Ectodermal cell (in vitro differentiated cells): ENCODE data around the gene CRIP1.

Source experiments
- H3K27ac ChIP-seq: 2 replicates; pipeline ENCODE4 v1.7.0; 2013; ENCODE audit warnings: mild to moderate bottlenecking, low read depth, low read length; ENCODE audit not compliant: insufficient read depth, poor library complexity, severe bottlenecking
- H3K27me3 ChIP-seq: 2 replicates; pipeline ENCODE4 v1.7.0; 2013; ENCODE audit warnings: mild to moderate bottlenecking, low read length; ENCODE audit not compliant: insufficient read depth, control insufficient read depth, poor library complexity, severe bottlenecking
- H3K36me3 ChIP-seq: one replicate; pipeline ENCODE4 v1.7.0; 2013; ENCODE audit warnings: low read length; ENCODE audit not compliant: control insufficient read depth, insufficient read depth
- H3K4me1 ChIP-seq: one replicate; pipeline ENCODE4 v1.7.0; 2013; ENCODE audit warnings: low read length; ENCODE audit not compliant: control insufficient read depth, insufficient read depth
- H3K4me3 ChIP-seq: 2 replicates; pipeline ENCODE4 v1.7.0; 2013; ENCODE audit warnings: low read depth, low read length, control low read depth; ENCODE audit not compliant: insufficient read depth
- H3K9me3 ChIP-seq: 2 replicates; pipeline ENCODE4 v1.7.0; 2013; ENCODE audit warnings: mild to moderate bottlenecking, low read length, moderate library complexity; ENCODE audit not compliant: control insufficient read depth
- WGBS, 2 experiments: methylation state at CpG; one replicate each; pipeline ENCODE4 v1.1.7; 2013; ENCODE audit warnings: missing lambda C conversion rate in 2 of 2; 5-methylcytosine and 5-hydroxymethylcytosine counted together

CRIP1 gene

DNA sequence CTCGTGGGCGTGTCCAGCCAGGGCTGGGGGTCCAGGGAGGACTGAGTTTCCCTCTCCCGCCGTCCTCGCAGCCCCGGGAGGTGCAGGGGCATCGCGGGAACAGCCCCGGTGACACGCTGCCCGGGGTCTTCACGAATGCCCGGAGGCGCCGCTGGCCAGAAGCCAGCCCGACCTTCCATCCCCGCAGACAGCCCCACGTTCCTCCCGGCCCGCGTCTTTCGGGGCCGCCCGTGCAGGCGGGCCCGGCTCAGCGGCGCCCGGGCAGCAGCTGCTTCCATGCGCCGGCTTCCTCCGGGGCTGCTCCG lies 3.5 kb downstream of the CRIP1 start:
- Histone ChIP-seq H3K27me3 (peaks cover 28% of the 10 kb centered on the region), H3K9me3 (no peaks in the 10 kb centered on the region), H3K27ac (peak overlapping the region; percentile 92), H3K4me3 (peak overlapping the region; percentile 62), H3K4me1 (peaks cover 42% of the 10 kb centered on the region), H3K36me3 (no peaks in the 10 kb centered on the region)
- WGBS, 2 experiments, result 1 to 2% methylated on average over 33 of the region's 33 CpGs

DNA sequence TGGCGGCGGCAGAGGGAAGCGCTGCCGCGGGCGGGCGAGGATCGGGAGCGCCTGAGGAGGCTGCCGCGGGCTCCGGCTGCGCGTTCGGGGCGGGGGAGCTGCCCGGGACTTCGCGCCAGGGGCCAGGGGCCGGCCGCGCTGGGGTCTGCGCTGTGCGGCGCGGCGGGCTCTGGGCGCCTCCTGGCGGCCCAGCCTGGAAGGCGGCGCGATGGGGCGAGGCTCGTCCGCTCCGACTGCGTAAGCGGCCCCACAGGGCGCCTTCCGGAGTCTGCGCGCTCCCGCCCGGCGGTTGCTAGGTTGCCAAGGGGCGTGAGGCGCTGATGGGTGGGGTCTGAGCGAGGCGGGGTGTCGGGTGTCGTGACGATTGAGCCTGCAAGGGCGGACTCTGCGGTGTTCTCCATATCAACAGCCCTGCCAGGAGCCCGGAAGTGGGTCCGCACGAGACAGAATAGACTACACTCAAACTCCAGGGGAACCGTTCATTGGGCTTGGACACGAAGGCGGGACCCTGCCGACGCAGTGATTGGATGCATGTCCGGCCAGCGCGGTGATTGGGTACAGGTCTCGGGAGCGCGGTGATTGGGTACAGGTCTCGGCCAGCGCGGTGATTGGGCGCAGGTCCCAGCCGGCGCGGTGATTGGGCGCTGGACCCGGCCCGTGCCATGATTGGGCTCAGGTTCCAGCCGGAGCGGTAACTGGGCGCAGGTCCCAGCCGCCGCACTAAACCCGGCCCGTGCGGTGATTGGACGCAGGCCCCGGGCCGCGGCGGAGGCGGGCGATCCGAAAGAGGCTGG lies 4.1 kb downstream of the CRIP1 start, which contains the start of gene TEDC1:
Gene TEDC1, plus strand, starts transcription at position 675 of the 794 bp plus-strand sequence. CDS start 130 bp downstream, outside the sequence.
- 1 to 2% methylated on average over 94 of the region's 94 CpGs for WGBS, 2 experiments
- Histone ChIP-seq H3K4me1 (peaks cover 38% of the 10 kb centered on the region), H3K36me3 (no peaks in the 10 kb centered on the region), H3K27me3 (peaks cover 23% of the 10 kb centered on the region), H3K9me3 (no peaks in the 10 kb centered on the region), H3K4me3 (peak within 1 kb of the TSS; percentile 62), H3K27ac (peak within 1 kb of the TSS; percentile 92)

DNA sequence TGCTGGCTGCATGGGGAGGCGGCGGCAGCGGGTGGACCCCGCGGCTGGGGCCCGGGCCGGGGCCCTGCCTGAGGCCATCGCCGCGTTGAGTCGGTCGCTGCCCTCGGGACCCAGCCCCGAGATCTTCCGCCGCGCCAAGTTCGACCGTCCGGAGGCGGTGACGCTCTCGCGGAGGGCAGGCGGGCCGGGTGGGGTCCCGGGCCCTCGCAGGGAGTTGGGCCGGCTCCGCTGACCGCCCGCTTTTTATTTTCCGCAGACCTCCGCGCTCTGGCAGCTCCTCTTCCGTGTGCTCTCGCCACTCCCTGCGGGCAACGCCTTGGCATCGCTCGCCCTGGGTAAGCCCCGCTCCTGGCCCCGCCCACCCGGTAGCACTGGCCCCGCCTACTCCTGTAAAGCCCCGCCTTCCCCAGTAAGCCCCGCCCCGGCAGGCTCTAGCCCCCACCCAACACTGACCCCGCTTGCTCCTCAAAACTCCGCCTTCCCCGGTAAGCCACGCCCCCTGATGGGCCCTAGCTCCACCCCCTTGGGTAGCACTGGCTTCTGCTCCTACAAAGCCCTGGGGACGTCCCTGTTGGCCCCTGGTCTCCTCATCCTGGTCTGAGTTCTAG lies 4.8 kb downstream of the CRIP1 start:
- Histone ChIP-seq H3K36me3 (no peaks in the 10 kb centered on the region), H3K4me1 (peaks cover 31% of the 10 kb centered on the region), H3K27ac (peak overlapping the region; percentile 76), H3K27me3 (peaks cover 16% of the 10 kb centered on the region), H3K4me3 (peak overlapping the region; percentile 62), H3K9me3 (no peaks in the 10 kb centered on the region)
- WGBS, 2 experiments, result 5% methylated on average over 53 of the region's 53 CpGs

DNA sequence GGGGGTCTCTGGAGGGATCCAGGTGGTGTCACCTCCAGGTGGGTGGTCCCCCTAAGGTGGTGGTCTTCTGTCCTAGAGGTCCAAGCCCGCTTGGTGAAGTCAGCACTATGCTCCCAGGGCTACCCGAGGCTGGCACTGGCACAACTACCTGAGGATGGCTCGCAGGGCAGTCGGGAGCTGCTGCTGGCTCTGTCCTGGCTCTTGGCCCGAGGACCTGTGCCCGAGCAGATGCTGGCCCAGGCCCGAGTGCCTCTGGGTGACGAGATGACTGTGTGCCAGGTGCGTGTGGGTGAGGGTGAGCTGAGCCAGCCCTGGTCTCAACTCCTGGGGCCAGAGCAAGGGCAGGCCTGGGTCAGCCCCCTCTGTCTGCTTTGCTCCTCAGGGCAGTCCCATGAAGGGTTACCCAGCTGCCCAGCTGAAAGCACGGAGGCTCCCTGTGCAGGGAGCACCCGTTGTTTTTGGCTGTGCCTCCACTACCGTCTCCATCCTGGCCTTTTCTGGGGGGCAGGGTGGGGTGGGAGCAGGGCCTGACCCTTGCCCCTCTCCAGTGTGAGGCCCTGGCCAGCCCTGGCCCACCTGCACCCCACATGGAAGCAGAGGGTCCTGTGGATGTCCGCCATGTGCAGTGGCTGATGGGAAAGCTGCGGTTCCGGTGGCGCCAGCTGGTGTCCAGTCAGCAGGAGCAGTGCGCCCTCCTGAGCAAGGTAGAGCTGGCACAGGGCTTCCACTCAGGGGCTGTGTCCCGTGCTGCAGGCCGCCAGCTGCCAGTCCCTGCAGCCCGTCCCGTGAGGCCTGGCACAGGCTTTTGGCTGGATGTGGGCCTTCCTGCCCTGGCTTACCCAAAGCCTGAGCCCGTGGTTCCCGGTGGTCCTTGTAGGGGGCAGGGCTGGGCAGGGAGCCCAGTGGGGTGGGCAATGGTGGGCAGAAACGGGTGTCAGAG lies 5.6 kb downstream of the CRIP1 start:
- Histone ChIP-seq H3K4me1 (peaks cover 23% of the 10 kb centered on the region), H3K9me3 (no peaks in the 10 kb centered on the region), H3K36me3 (no peaks in the 10 kb centered on the region), H3K27me3 (peaks cover 8% of the 10 kb centered on the region), H3K27ac (no peak overlapping the region), H3K4me3 (peak overlapping the region; percentile 62)
- WGBS, 2 experiments, result 95% methylated on average over 24 of the region's 24 CpGs

DNA sequence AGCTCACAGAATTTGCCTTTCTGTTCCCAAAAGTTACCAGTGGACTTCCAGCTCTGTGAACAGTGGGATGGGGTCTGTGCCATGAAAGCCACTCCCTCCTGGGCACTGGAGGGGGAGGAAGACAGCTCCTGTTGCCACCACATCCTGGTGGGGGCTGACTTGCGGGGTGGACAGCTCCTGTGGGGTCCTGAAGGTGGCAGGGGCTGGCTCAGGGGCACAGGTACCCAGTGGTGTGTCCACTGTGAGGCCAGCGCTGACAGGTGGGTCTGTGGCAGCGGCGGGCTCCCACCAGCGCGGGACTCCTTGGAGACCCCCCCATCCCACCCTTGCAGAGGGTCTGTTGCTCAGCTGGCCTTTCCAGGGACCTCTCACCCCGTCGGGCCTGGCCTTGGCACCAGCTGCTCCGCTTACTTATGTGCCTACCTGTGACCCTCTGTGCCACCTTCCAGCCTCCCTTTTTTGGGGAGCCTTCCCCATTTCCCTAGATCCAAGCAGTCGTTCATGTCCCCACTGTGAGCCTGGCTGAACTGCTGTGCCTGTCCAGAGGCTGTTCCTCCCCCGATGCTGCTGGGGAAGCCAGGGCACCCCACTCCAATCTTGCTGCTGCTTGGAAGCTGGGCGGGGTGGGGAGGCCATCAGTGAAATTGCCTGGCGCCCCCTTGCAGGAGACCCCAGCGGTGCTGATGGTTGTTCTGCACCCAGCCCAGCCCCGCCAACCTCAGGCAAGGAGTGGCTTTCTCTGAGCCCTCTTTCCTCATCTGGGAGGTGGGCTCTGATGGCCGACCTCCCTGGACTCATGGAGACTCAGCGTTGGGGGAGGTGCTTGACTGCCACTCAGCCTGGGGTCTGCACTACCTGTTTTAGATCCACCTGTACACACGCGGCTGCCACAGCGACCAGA lies 6.5 kb downstream of the CRIP1 start:
- Histone ChIP-seq H3K27me3 (no peaks in the 10 kb centered on the region), H3K36me3 (no peaks in the 10 kb centered on the region), H3K9me3 (no peaks in the 10 kb centered on the region), H3K4me1 (peaks cover 15% of the 10 kb centered on the region), H3K4me3 (no peak overlapping the region), H3K27ac (no peak overlapping the region)
- WGBS, 2 experiments, result 91 to 92% methylated on average over 20 of the region's 20 CpGs

DNA sequence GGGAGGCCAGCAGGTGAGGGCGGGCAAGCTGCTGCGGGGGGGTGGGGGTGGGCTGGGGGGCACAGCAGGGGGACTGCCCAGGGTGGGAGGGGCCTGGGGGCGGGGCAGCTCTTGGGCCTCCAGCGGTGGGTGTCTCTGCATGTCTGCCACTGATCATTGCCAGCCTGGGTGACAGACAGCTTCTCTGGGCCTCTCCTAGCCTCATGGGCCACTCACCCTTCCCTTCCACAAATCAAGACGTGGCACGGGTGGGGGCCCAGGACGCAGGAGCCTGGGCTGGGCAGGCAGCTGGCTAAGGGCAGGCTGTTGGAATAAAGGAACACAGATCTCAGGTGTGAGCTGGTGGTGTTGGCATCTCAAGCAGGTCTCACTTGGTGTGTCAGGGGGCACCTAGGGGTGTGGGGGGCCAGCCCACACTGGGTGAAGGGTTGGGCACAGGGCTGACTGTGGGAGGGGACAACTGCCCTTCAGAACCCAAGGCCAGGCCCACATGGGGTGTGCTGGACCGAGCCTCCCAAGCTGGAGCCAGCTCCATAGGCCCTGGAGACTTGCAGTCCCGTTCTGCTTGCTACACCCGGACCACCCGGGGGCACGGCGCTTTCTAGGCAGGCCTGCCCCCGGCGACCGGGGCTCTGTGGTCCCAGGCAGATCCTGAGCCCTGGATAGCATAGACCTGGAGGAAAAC lies 7.4 kb downstream of the CRIP1 start:
- WGBS, 2 experiments, result 91 to 95% methylated on average over 14 to 16 of the region's 16 CpGs
- no peaks in the 10 kb centered on the region for H3K9me3 ChIP-seq
- H3K27ac ChIP-seq, result no peak overlapping the region

DNA sequence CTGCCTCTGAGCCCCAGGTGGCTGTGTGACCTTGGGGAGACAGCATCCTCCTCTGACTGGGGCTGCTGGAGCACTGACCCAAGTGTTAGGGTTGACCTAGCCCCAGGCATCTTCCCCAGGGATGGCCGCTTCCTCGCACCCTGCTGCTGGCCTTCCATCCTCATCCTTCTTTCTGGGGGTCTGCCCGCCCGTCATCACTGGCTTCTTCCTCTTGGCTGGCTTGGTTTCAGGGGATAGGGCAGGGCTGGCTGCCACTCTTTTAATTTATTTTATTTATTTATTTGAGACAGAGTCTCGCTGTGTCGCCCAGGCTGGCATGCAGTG lies 7.9 kb downstream of the CRIP1 start:
- Histone ChIP-seq H3K27ac (no peak overlapping the region), H3K9me3 (no peaks in the 10 kb centered on the region), H3K27me3 (no peaks in the 10 kb centered on the region), H3K4me1 (peaks cover 12% of the 10 kb centered on the region), H3K36me3 (no peaks in the 10 kb centered on the region), H3K4me3 (no peak overlapping the region)
- 92 to 96% methylated on average over 6 of the region's 6 CpGs for WGBS, 2 experiments

More for the DNA sequence above, 7.4 kb downstream of the CRIP1 start:
- no peaks in the 10 kb centered on the region for H3K36me3 ChIP-seq
- peaks cover 12% of the 10 kb centered on the region for H3K4me1 ChIP-seq
- H3K27me3 ChIP-seq, result no peaks in the 10 kb centered on the region
- no peak overlapping the region for H3K4me3 ChIP-seq

DNA sequence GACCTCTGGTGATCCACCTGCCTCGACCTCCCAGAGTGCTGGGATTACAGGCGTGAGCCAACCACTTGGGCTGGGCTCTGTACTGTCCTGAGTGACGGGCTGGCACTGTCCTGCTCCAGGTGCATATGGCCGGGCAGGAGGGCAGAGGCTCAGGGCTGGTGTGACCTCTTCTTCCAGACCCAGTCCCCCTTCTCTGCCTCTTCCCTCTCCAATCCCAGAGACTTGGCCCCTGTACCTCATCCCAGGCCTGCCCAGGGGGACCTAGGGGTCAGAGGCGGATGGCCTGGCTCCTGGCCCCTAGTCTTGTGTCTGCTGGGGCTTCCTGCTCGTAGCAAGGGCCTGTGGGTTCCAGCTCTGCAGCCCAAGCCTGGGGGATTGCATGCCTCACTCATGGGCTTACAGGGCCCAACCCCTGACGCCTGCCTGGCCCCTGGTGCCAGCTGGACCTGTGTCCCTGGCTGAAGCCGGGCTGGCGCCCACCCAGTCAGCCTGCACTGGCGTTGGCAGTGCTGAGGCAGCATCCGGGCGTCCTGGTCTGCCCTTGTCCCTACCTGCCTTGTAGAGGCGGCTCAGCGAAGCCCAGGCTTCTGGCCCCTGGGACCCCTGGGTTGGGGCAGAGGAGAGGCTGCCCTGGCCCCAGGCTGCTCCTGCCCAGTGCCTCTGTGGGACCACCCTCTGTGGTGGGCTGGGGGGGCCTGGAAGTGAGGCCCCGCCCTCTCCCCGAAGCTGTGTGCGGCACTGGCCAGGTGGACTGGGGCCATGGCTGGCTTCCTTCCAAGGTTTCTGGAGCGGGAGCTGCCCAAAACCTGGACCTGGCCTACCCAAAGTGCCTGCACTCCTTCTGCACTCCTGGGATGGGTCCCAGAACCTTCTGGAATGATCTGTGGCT lies 8.7 kb downstream of the CRIP1 start:
- Histone ChIP-seq H3K27me3 (no peaks in the 10 kb centered on the region), H3K36me3 (no peaks in the 10 kb centered on the region), H3K9me3 (no peaks in the 10 kb centered on the region), H3K4me1 (peaks cover 20% of the 10 kb centered on the region), H3K4me3 (no peak overlapping the region), H3K27ac (no peak overlapping the region)
- WGBS, 2 experiments, result 95% methylated on average over 18 of the region's 18 CpGs
